ENCODE results near the gene GSK3B.
"Not testable (repeated sequence)": the region's sequence is repeated elsewhere in the genome, so short reads cannot be mapped to it uniquely, and the experiment has no call there.

Gene GSK3B

GRCh38 chr3:119898478-119899191 is 195.6 kb downstream of the GSK3B start:
- peaks cover 7% of the 10 kb centered on the region for H3K36me3 Mint-ChIP-seq
- no peak overlapping the region for H3K27ac Mint-ChIP-seq
- no peaks in the 10 kb centered on the region for H3K27me3 Mint-ChIP-seq
- H3K4me3 Mint-ChIP-seq = no peak overlapping the region
- CTCF ChIA-PET = no interaction called here
- no peaks in the 10 kb centered on the region for H3K4me1 Mint-ChIP-seq
- H3K9me3 Mint-ChIP-seq = no peaks in the 10 kb centered on the region
- no peak for DNase-seq

GRCh38 chr3:119894195-119894594 is 200.1 kb downstream of the GSK3B start:
- CTCF ChIA-PET = interaction anchor here (0.6 to 1.7 kb wide), 8 partner anchors 9 to 524 kb away, joined by 3 to 9 read pairs (median 3); no protein-coding TSS in a partner anchor
- H3K27me3 Mint-ChIP-seq = no peaks in the 10 kb centered on the region
- H3K4me3 Mint-ChIP-seq = no peak overlapping the region
- H3K4me1 Mint-ChIP-seq = peaks cover 8% of the 10 kb centered on the region
- H3K27ac Mint-ChIP-seq = no peak overlapping the region
- no peak for DNase-seq
- H3K36me3 Mint-ChIP-seq = peaks cover 11% of the 10 kb centered on the region
- H3K9me3 Mint-ChIP-seq = peaks cover 2% of the 10 kb centered on the region

DNA sequence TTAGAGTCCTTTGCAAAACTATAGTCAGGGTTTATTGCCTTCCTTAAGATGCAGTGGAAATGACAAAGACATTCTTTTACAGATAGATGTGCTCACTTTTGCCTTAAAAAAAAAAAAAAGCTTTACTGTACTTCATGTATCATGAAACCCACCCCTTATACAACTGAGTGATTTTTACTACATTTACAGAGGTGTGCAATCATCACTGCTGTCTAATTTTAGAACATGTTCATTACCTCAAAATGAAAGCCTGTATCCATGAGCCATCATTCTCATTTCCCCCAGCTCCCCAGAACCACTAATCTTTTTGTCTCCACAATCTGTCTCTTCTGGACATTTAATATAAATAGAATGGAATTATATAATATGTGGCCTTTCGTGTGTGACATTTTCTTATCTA is 200.5 kb downstream of the GSK3B start:
- Mint-ChIP-seq H3K4me3 (no peak overlapping the region), H3K27me3 (no peaks in the 10 kb centered on the region), H3K27ac (no peak overlapping the region), H3K4me1 (peaks cover 8% of the 10 kb centered on the region), H3K36me3 (peaks cover 13% of the 10 kb centered on the region), H3K9me3 (peaks cover 6% of the 10 kb centered on the region)
- CTCF ChIA-PET = interaction anchor here (0.6 to 3.9 kb wide), 11 partner anchors 10 to 524 kb away, joined by 3 to 47 read pairs (median 3); no protein-coding TSS in a partner anchor
- no peak for DNase-seq

DNA sequence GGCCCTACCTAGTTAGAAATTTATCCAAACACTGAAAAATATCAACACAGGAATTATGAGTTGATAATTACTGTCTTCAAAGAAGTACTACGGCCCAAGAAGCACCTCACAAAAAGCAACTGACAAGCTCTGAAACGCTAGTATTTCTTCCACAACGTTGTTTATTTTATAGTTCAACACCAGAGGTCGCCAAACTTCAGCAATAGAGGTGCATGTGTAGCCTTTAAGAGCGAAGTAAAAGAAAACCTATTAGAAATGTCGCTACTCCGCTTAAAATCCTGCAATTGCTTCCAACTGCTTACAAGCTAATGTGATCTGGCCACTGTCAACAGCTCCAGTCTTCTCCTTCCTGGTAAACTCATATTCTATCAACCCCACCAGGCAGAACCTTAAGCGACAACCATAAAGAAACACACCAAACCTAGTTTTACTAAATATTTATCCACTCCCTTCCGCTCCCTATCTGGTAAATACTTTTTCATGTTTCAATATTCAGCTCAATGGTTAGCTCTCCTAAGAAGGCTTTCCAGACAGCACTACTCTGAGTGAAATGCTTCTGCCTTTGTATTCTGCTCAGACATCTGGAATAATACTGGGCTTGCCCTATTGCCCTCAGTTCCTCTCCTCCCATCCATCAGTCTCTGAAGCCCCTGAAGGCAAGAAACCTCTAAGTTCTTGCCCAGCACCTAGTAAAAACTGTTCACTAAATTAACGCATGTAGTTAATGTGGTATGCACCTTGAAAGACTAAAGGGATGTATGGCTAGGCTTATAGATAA is 202.1 kb downstream of the GSK3B start:
- DNase-seq = peak; percentile 54
- H3K27ac Mint-ChIP-seq = no peak overlapping the region
- peaks cover 10% of the 10 kb centered on the region for H3K9me3 Mint-ChIP-seq
- H3K27me3 Mint-ChIP-seq = no peaks in the 10 kb centered on the region
- peaks cover 8% of the 10 kb centered on the region for H3K4me1 Mint-ChIP-seq
- no peak overlapping the region for H3K4me3 Mint-ChIP-seq
- CTCF ChIA-PET = interaction anchor here (0.6 to 3.9 kb wide), 24 partner anchors 8 to 667 kb away, joined by 3 to 47 read pairs (median 4); no protein-coding TSS in a partner anchor
- H3K36me3 Mint-ChIP-seq = peaks cover 28% of the 10 kb centered on the region

DNA sequence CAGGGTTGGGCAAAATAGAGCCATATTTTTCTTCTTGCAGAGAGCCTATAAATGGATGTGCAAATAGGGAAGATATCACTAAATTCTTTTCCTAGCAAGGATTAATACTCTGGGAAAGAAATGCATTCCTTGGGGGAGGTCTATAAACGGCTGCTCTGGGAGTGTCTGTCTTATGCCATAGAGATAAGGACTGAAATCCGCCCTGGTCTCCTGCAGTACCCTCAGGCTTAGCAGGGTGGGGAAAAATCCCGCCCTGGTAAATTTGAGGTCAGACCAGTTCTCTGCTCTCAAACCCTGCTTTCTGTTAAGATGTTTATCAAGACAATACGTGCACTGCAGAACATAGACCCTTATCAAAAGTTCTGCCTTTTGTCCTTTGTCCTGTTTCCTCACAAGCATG is 205.6 kb downstream of the GSK3B start:
- H3K27ac Mint-ChIP-seq, H3K27me3 Mint-ChIP-seq, CTCF ChIA-PET, H3K4me3 Mint-ChIP-seq, DNase-seq: not testable (repeated sequence)
- Mint-ChIP-seq H3K36me3 (peaks cover 34% of the 10 kb centered on the region), H3K4me1 (peaks cover 10% of the 10 kb centered on the region), H3K9me3 (peaks cover 10% of the 10 kb centered on the region)

GRCh38 chr3:119885746-119886530 is 208.3 kb downstream of the GSK3B start:
- Mint-ChIP-seq H3K27ac (no peak overlapping the region), H3K4me1 (peaks cover 2% of the 10 kb centered on the region), H3K4me3 (no peak overlapping the region), H3K36me3 (peaks cover 38% of the 10 kb centered on the region), H3K9me3 (peaks cover 10% of the 10 kb centered on the region), H3K27me3 (no peaks in the 10 kb centered on the region)
- CTCF ChIA-PET = no interaction called here
- no peak for DNase-seq

DNA sequence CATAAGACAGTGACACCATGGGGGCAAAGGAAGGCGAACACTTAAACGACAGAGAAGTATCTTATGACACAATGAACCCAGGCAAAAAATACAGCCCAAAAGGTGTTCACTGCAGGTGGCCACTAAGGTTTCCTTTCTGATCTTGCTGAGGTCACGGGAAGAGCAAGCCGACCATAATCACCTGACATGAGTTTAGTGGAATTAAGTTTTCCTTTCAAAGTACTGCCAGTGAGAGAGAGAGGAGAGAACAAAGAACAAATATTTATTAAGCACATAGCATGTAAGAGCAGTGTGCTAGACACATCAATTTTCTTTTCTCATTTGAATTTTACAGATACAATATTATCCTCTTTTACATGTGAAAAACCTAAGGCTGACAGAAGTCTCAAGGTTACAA is 210.1 kb downstream of the GSK3B start:
- no peaks in the 10 kb centered on the region for H3K27me3 Mint-ChIP-seq
- no peak for DNase-seq
- CTCF ChIA-PET = interaction anchor here (1.2 kb wide), 1 partner anchor 8 kb away, joined by 4 read pairs; no protein-coding TSS in a partner anchor
- peaks cover 46% of the 10 kb centered on the region for H3K36me3 Mint-ChIP-seq
- no peak overlapping the region for H3K27ac Mint-ChIP-seq
- no peak overlapping the region for H3K4me3 Mint-ChIP-seq
- peaks cover 2% of the 10 kb centered on the region for H3K4me1 Mint-ChIP-seq
- H3K9me3 Mint-ChIP-seq = peaks cover 8% of the 10 kb centered on the region

DNA sequence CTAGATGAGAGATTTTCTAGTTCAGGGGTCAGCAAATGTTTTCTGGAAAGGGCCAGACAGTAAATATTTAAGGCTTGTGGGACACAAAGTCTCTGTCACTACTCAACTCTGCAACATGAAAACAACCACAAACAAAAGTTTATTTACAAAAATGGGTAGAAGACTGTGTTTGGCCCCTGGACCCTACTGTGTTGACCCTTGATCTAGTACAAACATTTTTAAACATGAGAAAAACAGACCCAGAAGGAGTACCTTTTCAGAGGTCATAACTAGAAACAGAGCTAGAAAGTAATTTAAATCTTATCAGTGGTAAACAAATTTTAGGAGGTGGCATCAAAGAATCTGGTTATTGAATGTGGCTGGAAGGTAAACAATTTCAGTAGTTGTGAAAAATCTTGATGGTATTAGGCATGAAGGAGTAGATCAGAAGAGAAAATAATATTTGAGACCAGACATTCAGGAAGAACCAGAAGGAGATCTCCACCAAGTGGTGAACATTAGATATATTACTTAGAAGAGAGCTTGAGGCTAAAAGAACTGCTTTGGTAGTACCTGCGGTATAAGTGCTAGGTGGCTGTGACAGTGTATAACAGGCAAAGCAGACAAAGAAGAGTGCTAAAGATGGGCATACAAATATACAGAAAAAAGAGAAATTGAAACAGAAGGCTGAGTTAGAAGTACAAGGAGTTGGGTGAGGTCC is 210.6 kb downstream of the GSK3B start:
- no peak overlapping the region for H3K4me3 Mint-ChIP-seq
- no peak for DNase-seq
- peaks cover 3% of the 10 kb centered on the region for H3K9me3 Mint-ChIP-seq
- H3K27me3 Mint-ChIP-seq = no peaks in the 10 kb centered on the region
- CTCF ChIA-PET = interaction anchor here (1.2 kb wide), 1 partner anchor 9 kb away, joined by 4 read pairs; no protein-coding TSS in a partner anchor
- peaks cover 41% of the 10 kb centered on the region for H3K36me3 Mint-ChIP-seq
- no peak overlapping the region for H3K27ac Mint-ChIP-seq
- H3K4me1 Mint-ChIP-seq = peaks cover 2% of the 10 kb centered on the region

GRCh38 chr3:119880966-119881365 is 213.3 kb downstream of the GSK3B start:
- CTCF ChIA-PET = interaction anchor here (0.6 to 1.4 kb wide), 2 partner anchors 11 to 13 kb away, joined by 3 to 7 read pairs; no protein-coding TSS in a partner anchor
- Mint-ChIP-seq H3K4me3 (no peak overlapping the region), H3K36me3 (peaks cover 28% of the 10 kb centered on the region), H3K27me3 (no peaks in the 10 kb centered on the region), H3K9me3 (no peaks in the 10 kb centered on the region), H3K4me1 (peaks cover 2% of the 10 kb centered on the region), H3K27ac (no peak overlapping the region)
- no peak for DNase-seq

DNA sequence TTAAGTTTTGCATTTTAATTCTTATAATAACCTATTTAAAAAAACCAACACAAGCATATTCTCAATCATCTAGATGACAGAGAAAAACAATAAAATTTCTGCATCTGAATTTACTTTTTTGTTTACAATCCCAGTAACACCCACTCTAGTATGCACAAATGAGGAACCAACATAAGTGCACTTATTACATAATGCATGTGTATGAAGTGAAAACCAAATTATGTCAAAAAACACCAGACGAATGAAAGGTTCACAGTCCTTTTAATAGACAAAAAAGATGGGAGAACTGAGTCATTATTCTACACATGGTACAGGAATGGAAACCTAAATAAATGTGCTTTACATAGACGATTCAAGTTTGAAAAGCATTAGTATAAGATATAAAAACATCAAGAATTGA is 220.6 kb downstream of the GSK3B start:
- H3K36me3 Mint-ChIP-seq = peaks cover 6% of the 10 kb centered on the region
- CTCF ChIA-PET = interaction anchor here (0.9 kb wide), 1 partner anchor 9 kb away, joined by 3 read pairs; no protein-coding TSS in a partner anchor
- DNase-seq = no peak
- peaks cover 10% of the 10 kb centered on the region for H3K4me1 Mint-ChIP-seq
- H3K27ac Mint-ChIP-seq = no peak overlapping the region
- no peaks in the 10 kb centered on the region for H3K27me3 Mint-ChIP-seq
- no peaks in the 10 kb centered on the region for H3K9me3 Mint-ChIP-seq
- no peak overlapping the region for H3K4me3 Mint-ChIP-seq

DNA sequence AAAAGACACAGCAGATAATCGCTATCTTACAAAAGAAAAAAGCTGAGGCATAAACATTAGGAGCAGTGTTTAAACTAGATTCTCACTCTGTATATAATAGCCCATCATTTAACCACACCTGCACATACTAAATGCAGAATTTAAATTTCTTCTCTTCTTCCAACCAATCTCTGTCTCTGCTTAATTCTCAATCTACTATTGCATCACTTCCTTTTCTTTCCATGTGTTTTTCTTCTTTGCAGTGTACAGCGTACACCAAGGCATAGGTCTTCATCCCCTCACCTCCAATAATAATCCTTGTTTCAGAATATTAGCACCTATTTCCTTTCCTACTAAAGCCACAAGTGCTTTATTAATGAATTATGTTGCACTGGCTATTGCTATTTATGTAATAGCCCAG is 221.5 kb downstream of the GSK3B start:
- Mint-ChIP-seq H3K36me3 (peaks cover 8% of the 10 kb centered on the region), H3K27me3 (no peaks in the 10 kb centered on the region), H3K9me3 (no peaks in the 10 kb centered on the region), H3K27ac (no peak overlapping the region), H3K4me1 (peaks cover 17% of the 10 kb centered on the region), H3K4me3 (no peak overlapping the region)
- CTCF ChIA-PET = no interaction called here
- no peak for DNase-seq

GRCh38 chr3:119871571-119871970 is 222.7 kb downstream of the GSK3B start:
- Mint-ChIP-seq H3K4me3 (no peak overlapping the region), H3K4me1 (peaks cover 17% of the 10 kb centered on the region), H3K27me3 (no peaks in the 10 kb centered on the region), H3K27ac (no peak overlapping the region), H3K36me3 (peaks cover 12% of the 10 kb centered on the region), H3K9me3 (no peaks in the 10 kb centered on the region)
- CTCF ChIA-PET = no interaction called here
- DNase-seq = no peak

DNA sequence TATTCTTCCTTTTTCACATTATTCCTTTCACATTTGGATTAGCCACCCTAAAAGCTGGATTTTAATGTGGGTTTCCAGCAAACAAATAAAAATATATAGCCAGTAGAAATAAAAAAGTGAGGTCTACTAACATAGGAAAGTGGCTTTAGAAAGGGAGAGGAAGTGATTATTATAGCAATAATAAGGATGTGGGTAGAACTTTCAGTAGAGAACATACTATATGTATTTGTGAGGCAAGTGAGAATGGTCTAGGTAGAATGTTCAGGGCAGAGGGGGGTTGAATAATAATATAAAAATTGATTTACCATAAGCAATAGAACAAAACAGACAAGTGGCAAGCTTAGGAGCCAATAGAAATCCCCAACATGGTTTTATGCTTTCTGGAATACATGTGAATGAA is 223.7 kb downstream of the GSK3B start:
- Mint-ChIP-seq H3K27ac (no peak overlapping the region), H3K36me3 (peaks cover 13% of the 10 kb centered on the region), H3K4me3 (no peak overlapping the region), H3K27me3 (no peaks in the 10 kb centered on the region), H3K9me3 (no peaks in the 10 kb centered on the region), H3K4me1 (peaks cover 17% of the 10 kb centered on the region)
- DNase-seq = no peak
- CTCF ChIA-PET = no interaction called here
